ENCODE measurements around the gene COMMD3.
A peak's percentile ranks its signal among the peaks of the same experiment; 100 is the strongest.

The COMMD3 gene

DNA sequence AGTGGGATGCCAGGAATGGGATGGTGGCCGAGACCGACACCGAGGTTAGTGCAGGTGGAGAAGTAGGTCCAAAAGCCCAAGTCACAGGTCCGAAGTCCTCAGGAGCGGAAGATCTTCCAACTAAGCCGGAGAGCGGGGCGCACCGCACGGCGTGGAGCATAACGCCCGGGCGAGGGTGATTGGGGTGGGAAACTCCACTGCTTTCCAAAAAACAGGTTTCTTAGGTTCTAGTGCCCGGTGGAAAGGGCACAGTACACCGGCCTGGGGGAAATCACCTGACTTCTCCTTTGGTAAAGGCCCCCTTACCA lies 17.7 kb downstream of the COMMD3 start:
- DNase-seq (ENCODE audit: low spot score): peak; percentile 20
- TF ChIP-seq CTCF (IDR thresholded peaks at IDR 0.05; ENCODE audit: extremely low read depth, missing control alignments): no peak

- no peak for TF ChIP-seq CTCF (IDR thresholded peaks at IDR 0.05; ENCODE audit: extremely low read depth, missing control alignments)
- peak; percentile 34 for DNase-seq (ENCODE audit: low spot score)
Observed at GRCh38 chr10:22334414-22335172, 18.4 kb downstream of the COMMD3 start.

DNA sequence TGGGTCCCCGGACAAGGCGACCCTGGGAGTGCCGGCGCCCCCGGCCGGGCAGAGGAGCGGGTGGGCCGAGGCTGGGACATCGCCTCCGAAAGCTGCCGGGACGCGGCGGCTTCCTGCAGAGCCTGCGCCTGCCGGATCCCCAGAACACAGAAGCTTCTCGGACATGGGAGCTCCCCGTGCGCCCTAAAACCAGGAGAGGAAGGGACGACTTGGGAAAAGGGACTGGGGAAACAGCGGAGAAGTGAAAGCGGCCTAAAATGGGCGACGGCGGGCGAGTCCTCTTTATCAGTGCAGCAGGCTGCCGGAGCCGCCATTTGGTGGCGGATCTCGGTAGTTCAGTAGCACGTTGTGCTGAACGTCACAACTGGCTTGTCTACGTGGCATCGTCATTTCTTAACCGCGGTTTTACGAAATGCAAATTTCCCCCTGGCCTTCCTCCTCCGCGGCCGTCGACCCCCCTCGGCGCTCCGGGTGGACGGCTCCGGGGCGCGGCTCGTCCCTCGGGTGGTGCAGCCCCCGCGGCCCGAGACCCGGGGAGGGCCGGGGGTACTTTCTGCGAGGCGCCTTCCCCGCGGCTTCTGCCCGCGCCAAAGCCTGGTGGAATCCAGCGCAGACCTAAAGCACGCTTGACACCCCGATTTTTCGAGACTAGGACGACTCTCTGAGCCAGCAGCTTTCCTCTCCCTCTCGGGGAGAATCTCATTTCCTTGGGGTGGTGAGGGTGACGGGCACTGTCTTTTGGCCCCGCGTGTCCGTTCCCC lies 19.2 kb downstream of the COMMD3 start:
- TF ChIP-seq CTCF (IDR thresholded peaks at IDR 0.05; ENCODE audit: extremely low read depth, missing control alignments): no peak
- DNase-seq (ENCODE audit: low spot score): peak; percentile 85

GRCh38 chr10:22338185-22338900 lies 22.2 kb downstream of the COMMD3 start:
- no peak for TF ChIP-seq CTCF (IDR thresholded peaks at IDR 0.05; ENCODE audit: extremely low read depth, missing control alignments)
- DNase-seq (ENCODE audit: low spot score): no peak

- TF ChIP-seq CTCF (IDR thresholded peaks at IDR 0.05; ENCODE audit: extremely low read depth, missing control alignments): no peak
- DNase-seq (ENCODE audit: low spot score): no peak
Observed at GRCh38 chr10:22338931-22339330, 22.7 kb downstream of the COMMD3 start.

- no peak for TF ChIP-seq CTCF (IDR thresholded peaks at IDR 0.05; ENCODE audit: extremely low read depth, missing control alignments)
- DNase-seq (ENCODE audit: low spot score): peak; percentile 19
Observed at GRCh38 chr10:22339761-22340328, 23.7 kb downstream of the COMMD3 start.
